ENCODE measurements around the gene OPA1.

OPA1 gene

DNA sequence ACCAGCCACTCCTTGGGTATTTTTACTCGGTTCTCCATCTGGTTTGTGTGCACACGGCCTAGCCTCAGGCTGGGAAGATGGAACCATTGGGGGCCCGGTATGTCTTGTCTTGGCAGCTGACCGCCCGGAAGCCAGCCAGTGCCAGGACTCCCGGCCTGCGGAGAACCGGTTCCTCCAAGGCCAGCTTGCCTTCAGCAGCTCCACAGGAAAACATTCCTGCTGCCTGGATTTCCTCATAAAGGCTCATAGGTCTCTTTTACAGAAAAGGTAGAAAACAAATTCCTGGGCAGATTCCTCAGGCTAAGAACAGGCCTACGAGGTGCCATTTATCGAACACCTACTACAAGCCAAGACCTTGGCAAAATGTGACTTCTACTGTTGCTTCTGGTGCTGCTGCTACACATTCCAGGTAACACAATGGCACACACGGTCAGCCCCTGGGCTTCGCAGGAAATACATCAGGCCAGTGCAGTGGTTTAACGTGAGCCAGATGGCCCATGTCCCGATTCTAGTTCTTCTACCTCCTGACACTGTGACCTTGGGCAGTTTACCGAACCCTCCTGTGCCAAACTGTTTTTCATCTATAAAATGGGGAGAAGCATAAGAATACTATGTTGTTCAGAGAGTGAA lies 141.8 kb downstream of the OPA1 start:
- no peak overlapping the region for H3K4me3 ChIP-seq (ENCODE audit: low read depth, low read length)
- TF ChIP-seq, protein P1, sequence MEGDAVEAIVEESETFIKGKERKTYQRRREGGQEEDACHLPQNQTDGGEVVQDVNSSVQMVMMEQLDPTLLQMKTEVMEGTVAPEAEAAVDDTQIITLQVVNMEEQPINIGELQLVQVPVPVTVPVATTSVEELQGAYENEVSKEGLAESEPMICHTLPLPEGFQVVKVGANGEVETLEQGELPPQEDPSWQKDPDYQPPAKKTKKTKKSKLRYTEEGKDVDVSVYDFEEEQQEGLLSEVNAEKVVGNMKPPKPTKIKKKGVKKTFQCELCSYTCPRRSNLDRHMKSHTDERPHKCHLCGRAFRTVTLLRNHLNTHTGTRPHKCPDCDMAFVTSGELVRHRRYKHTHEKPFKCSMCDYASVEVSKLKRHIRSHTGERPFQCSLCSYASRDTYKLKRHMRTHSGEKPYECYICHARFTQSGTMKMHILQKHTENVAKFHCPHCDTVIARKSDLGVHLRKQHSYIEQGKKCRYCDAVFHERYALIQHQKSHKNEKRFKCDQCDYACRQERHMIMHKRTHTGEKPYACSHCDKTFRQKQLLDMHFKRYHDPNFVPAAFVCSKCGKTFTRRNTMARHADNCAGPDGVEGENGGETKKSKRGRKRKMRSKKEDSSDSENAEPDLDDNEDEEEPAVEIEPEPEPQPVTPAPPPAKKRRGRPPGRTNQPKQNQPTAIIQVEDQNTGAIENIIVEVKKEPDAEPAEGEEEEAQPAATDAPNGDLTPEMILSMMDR (IDR thresholded peaks at IDR 0.05; ENCODE audit: insufficient read depth, low read depth, low read length, missing control alignments): no peak
- DNase-seq (ENCODE audit: low read depth): no peak

DNA sequence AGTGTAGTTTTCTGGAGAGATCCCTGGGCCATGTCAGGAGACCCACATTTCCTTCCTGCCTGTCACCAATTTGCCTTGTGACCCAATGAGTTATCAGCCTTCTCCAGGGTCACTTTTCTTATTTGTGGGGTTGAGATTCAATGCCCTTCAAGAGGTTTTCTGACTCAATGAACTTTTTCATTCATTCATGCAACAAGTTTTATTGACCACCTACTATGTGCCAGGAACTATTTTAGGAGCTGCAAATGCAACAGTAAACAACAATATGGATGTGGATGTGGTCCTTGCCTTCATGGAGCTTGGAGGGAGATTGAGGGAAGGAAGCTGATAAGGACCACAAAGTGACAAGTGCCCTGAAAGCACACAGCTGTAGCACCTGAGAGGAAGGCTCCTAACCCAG lies 142.8 kb downstream of the OPA1 start:
- H3K4me3 ChIP-seq (ENCODE audit: low read depth, low read length): no peak overlapping the region
- no peak for DNase-seq (ENCODE audit: low read depth)
- TF ChIP-seq, protein P1 (IDR thresholded peaks at IDR 0.05; ENCODE audit: insufficient read depth, low read depth, low read length, missing control alignments): no peak

- no peak for DNase-seq (ENCODE audit: low read depth)
- TF ChIP-seq, protein P1 (IDR thresholded peaks at IDR 0.05; ENCODE audit: insufficient read depth, low read depth, low read length, missing control alignments): no peak
- H3K4me3 ChIP-seq (ENCODE audit: low read depth, low read length): no peak overlapping the region
These were observed 143.6 kb downstream of the OPA1 start for GRCh38 chr3:193736616-193737015.

DNA sequence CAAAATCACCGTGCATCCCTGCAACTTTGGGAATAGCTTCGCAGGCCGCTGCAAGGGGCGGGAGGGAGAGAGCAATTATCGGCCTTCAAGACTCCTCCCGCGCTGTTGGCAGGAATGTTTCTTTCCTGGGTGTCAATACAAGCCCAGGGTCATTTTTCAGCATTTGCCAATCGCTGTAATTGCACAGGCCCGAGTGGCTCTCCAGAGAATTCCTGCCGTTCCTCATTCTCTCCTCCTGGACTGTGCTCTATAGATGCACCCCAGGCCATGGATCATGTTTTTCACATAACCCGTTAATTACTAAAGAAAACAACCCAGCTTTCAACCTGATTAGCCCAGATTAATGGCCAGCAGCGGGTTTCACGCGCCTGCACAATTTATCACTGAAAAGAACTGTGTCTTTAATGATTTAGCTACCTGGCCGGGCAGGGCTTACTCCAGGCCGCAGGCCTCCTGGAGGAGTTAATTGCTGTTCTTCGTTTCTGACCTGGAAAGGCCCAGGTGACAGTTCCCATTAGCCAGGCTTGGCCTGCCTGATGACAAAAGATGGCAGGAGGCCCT lies 144.3 kb downstream of the OPA1 start:
- TF ChIP-seq, protein P1 (IDR thresholded peaks at IDR 0.05; ENCODE audit: insufficient read depth, low read depth, low read length, missing control alignments): no peak
- no peak for DNase-seq (ENCODE audit: low read depth)
- H3K4me3 ChIP-seq (ENCODE audit: low read depth, low read length): no peak overlapping the region

GRCh38 chr3:193742628-193743027 lies 149.6 kb downstream of the OPA1 start:
- TF ChIP-seq, protein P1 (IDR thresholded peaks at IDR 0.05; ENCODE audit: insufficient read depth, low read depth, low read length, missing control alignments): no peak
- peak; percentile 81 for DNase-seq (ENCODE audit: low read depth)

DNA sequence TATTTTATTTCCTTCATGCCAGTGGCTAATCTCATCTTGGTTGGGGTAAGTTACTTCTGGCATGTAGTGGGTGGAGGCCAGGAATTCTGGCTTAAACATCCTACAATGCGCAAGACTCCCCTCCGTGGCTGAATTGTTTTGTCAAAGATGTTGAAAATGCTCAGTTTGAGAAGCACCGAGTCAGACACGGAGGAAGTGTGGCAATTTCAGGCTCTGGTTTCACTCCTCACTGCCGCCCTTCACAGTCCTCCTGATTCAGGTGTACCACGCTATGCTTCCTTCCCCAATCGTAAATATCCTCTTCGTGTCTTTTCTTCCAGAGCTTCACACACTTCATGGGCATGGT lies 150.7 kb downstream of the OPA1 start:
- DNase-seq (ENCODE audit: low read depth): peak; percentile 68
- peak overlapping the region; percentile 42 for H3K4me3 ChIP-seq (ENCODE audit: low read depth, low read length)
- TF ChIP-seq, protein P1 (IDR thresholded peaks at IDR 0.05; ENCODE audit: insufficient read depth, low read depth, low read length, missing control alignments): no peak

More at GRCh38 chr3:193742628-193743027, 149.6 kb downstream of the OPA1 start:
- peak overlapping the region; percentile 42 for H3K4me3 ChIP-seq (ENCODE audit: low read depth, low read length)

All from GM12865 (cell line).